GM11168 (cell line): ENCODE results near the gene TAF7L.
"Not testable (repeated sequence)": the region's sequence is repeated elsewhere in the genome, so short reads cannot be mapped to it uniquely, and the experiment has no call there.

Source experiments
- in situ Hi-C: fragments of 300-500 bp; cut with MboI; formaldehyde crosslinking; loops from one replicate; pipeline ENCODE4 v1.12.0; 2022; ENCODE audit warnings: low sequenced_read_pairs; ENCODE audit not compliant: unreplicated experiment

The TAF7L gene

GRCh38 chrX:101290957-101291603 lies at the start of gene TAF7L:
Gene TAF7L, minus strand, starts transcription at chrX:101291334. Its CDS starts 3,791 bp downstream, at chrX:101287543.
- in situ Hi-C loops: no loop called here

- in situ Hi-C loops: no loop called here
Observed at GRCh38 chrX:101337776-101338271, 46.7 kb upstream of the TAF7L start.

GRCh38 chrX:101334310-101334709 lies 43.2 kb upstream of the TAF7L start:
- in situ Hi-C loops: not testable (repeated sequence)

- in situ Hi-C loops: not testable (repeated sequence)
Observed at GRCh38 chrX:101326600-101326999, 35.5 kb upstream of the TAF7L start.

- in situ Hi-C loops: no loop called here
Observed at GRCh38 chrX:101303790-101304189, 12.7 kb upstream of the TAF7L start.

GRCh38 chrX:101295603-101296002 lies 4.5 kb upstream of the TAF7L start:
- in situ Hi-C loops: not testable (repeated sequence)

- in situ Hi-C loops: no loop called here
Observed at GRCh38 chrX:101287402-101287801, 3.7 kb downstream of the TAF7L start.

- in situ Hi-C loops: no loop called here
Observed at GRCh38 chrX:101276238-101276637, 14.9 kb downstream of the TAF7L start.

- in situ Hi-C loops: no loop called here
Observed at GRCh38 chrX:101274198-101274597, 16.9 kb downstream of the TAF7L start.

- in situ Hi-C loops: no loop called here
Observed at GRCh38 chrX:101265869-101266428, 25.2 kb downstream of the TAF7L start.

GRCh38 chrX:101263766-101264165 lies 27.4 kb downstream of the TAF7L start:
- in situ Hi-C loops: no loop called here

GRCh38 chrX:101262590-101262989 lies 28.5 kb downstream of the TAF7L start:
- in situ Hi-C loops: no loop called here

- in situ Hi-C loops: no loop called here
Observed at GRCh38 chrX:101260435-101260834, 30.7 kb downstream of the TAF7L start.

GRCh38 chrX:101258259-101258581 lies 32.9 kb downstream of the TAF7L start:
- in situ Hi-C loops: no loop called here

GRCh38 chrX:101257448-101258258 lies 33.5 kb downstream of the TAF7L start:
- in situ Hi-C loops: no loop called here

GRCh38 chrX:101252634-101253033 lies 38.5 kb downstream of the TAF7L start:
- in situ Hi-C loops: no loop called here

- in situ Hi-C loops: no loop called here
Observed at GRCh38 chrX:101241531-101241930, 49.6 kb downstream of the TAF7L start.

- in situ Hi-C loops: no loop called here
Observed at GRCh38 chrX:101237041-101237440, 54.1 kb downstream of the TAF7L start.

- in situ Hi-C loops: no loop called here
Observed at GRCh38 chrX:101232316-101232715, 58.8 kb downstream of the TAF7L start.

- in situ Hi-C loops: no loop called here
Observed at GRCh38 chrX:101231080-101231479, 60.1 kb downstream of the TAF7L start.

- in situ Hi-C loops: no loop called here
Observed at GRCh38 chrX:101230636-101231035, 60.5 kb downstream of the TAF7L start.
